SU-DHL-6 (cell line): Measurements from ENCODE around the gene MAGI3.

Experiments
- CTCF ChIP-seq: fragments of 200-600 bp; sonication (generic); IDR thresholded peaks from one replicate; pipeline ENCODE4 v1.5.1; 2017; ENCODE audit warnings: antibody characterized with exemption, mild to moderate bottlenecking, low read length, moderate library complexity; ENCODE audit not compliant: insufficient read depth, poor library complexity, severe bottlenecking
- EZH2phosphoT487 ChIP-seq: fragments of 200-600 bp; sonication (generic), shearing (Covaris generic); conservative IDR thresholded peaks from 2 replicates; pipeline ENCODE4 v1.6.1; 2018; ENCODE audit warnings: mild to moderate bottlenecking, antibody characterized with exemption, low read length, moderate library complexity, mixed read lengths

- TF ChIP-seq CTCF, result no peak
- no peak for TF ChIP-seq EZH2phosphoT487
Measured at GRCh38 chr1:113647164-113647563, 256.8 kb downstream of the MAGI3 start.
